HG03097 (cell line): Measurements from ENCODE around the gene SLC25A21.

Experiments used
- ATAC-seq: cut with Tn5 transposase; IDR thresholded peaks from one replicate; pipeline ENCODE4 v1.9.1; 2021; ENCODE audit not compliant: unreplicated experiment, low FRiP score

The SLC25A21 gene

GRCh38 chr14:37145395-37145794 lies 27.0 kb downstream of the SLC25A21 start:
- no peak for ATAC-seq

- ATAC-seq = no peak
Observed at GRCh38 chr14:37144729-37145363, 27.6 kb downstream of the SLC25A21 start.

- ATAC-seq = no peak
Observed at GRCh38 chr14:37143475-37143874, 28.9 kb downstream of the SLC25A21 start.

GRCh38 chr14:37142835-37143401 lies 29.5 kb downstream of the SLC25A21 start:
- ATAC-seq = no peak

GRCh38 chr14:37140176-37140575 lies 32.2 kb downstream of the SLC25A21 start:
- no peak for ATAC-seq

GRCh38 chr14:37139710-37140109 lies 32.7 kb downstream of the SLC25A21 start:
- ATAC-seq = no peak

GRCh38 chr14:37138898-37139297 lies 33.5 kb downstream of the SLC25A21 start:
- ATAC-seq = no peak

GRCh38 chr14:37133284-37133913 lies 39.0 kb downstream of the SLC25A21 start:
- ATAC-seq = no peak

GRCh38 chr14:37131205-37131604 lies 41.2 kb downstream of the SLC25A21 start:
- no peak for ATAC-seq

- no peak for ATAC-seq
Observed at GRCh38 chr14:37129047-37129446, 43.4 kb downstream of the SLC25A21 start.

GRCh38 chr14:37124614-37125013 lies 47.8 kb downstream of the SLC25A21 start:
- ATAC-seq = no peak

- no peak for ATAC-seq
Observed at GRCh38 chr14:37122919-37123639, 49.3 kb downstream of the SLC25A21 start.

GRCh38 chr14:37122288-37122687 lies 50.1 kb downstream of the SLC25A21 start:
- no peak for ATAC-seq

GRCh38 chr14:37118673-37119366 lies 53.6 kb downstream of the SLC25A21 start:
- no peak for ATAC-seq

- no peak for ATAC-seq
Observed at GRCh38 chr14:37116933-37117849, 55.2 kb downstream of the SLC25A21 start.

GRCh38 chr14:37115406-37115805 lies 57.0 kb downstream of the SLC25A21 start:
- no peak for ATAC-seq

GRCh38 chr14:37114559-37114958 lies 57.8 kb downstream of the SLC25A21 start:
- ATAC-seq = no peak

- ATAC-seq = no peak
Observed at GRCh38 chr14:37114002-37114401, 58.4 kb downstream of the SLC25A21 start.

- no peak for ATAC-seq
Observed at GRCh38 chr14:37098132-37098531, 74.3 kb downstream of the SLC25A21 start.

- ATAC-seq = no peak
Observed at GRCh38 chr14:37094502-37094901, 77.9 kb downstream of the SLC25A21 start.
